Tibial nerve (tissue), 4 donors: ENCODE results near the gene BCR. TPM values are rescaled to one million over a fixed set of nuclear protein-coding genes. Genes with fewer than 3 reads are reported as not detected.
A peak's percentile ranks its signal among the peaks of the same experiment; 100 is the strongest.

Experiments
- DNase-seq, 2 donors: peaks; one replicate each; pipeline ENCODE4 v3.0.0-alpha.2; 2019; ENCODE audit warnings: low spot score in 2 of 2
- H3K27ac ChIP-seq, 4 donors: fragments of 200-600 bp; sonication (generic) in 3 of 4; one replicate each; pipeline ENCODE4 v1.5.1; 2017 to 2019; ENCODE audit warnings: mild to moderate bottlenecking in 1 of 4
- H3K27me3 ChIP-seq, 2 donors: fragments of 200-600 bp; sonication (generic) in 1 of 2; one replicate each; pipeline versions ENCODE4 v1.5.1 to v1.6.0; 2017 to 2019
- H3K36me3 ChIP-seq, 3 donors: fragments of 200-600 bp; sonication (generic); one replicate each; pipeline ENCODE4 v1.5.1; 2018 to 2019
- H3K4me1 ChIP-seq, 4 donors: fragments of 200-600 bp; sonication (generic) in 3 of 4; one replicate each; pipeline ENCODE4 v1.5.1; 2017 to 2019
- H3K4me3 ChIP-seq, 4 donors: fragments of 200-600 bp; sonication (generic) in 3 of 4; one replicate each; pipeline ENCODE4 v1.5.1; 2017 to 2019; ENCODE audit warnings: mild to moderate bottlenecking in 1 of 4, moderate library complexity in 1 of 4
- H3K9me3 ChIP-seq, 4 donors: fragments of 200-600 bp; sonication (generic) in 3 of 4; one replicate each; pipeline ENCODE4 v1.5.1; 2017 to 2019
- EP300 ChIP-seq, 2 donors: sonication (generic); formaldehyde crosslinking; IDR thresholded peaks; one replicate each; pipeline ENCODE4 v1.6.1; 2017; ENCODE audit warnings: antibody characterized with exemption in 2 of 2, mild to moderate bottlenecking in 1 of 2
- POLR2A ChIP-seq, 2 donors: fragments of 450-650 bp; IDR thresholded peaks; one replicate each; pipeline ENCODE4 v1.6.1; 2017; ENCODE audit warnings: antibody characterized with exemption in 2 of 2, mild to moderate bottlenecking in 2 of 2, moderate library complexity in 2 of 2
- WGBS, 2 donors: methylation state at CpG; one replicate each; pipeline ENCODE4 v1.1.5; 2018; 5-methylcytosine and 5-hydroxymethylcytosine counted together
- total RNA-seq, 4 donors: library from RNA; depleted of rRNA; stranded (reverse); fragments of >200 nt; gene quantifications; one replicate each; pipeline ENCODE4 v1.1.0, GENCODE V29; 2016
- TF ChIP-seq, protein P1 (sequence below), 5 experiments: fragments of 200-600 bp in 3 of 5; fragments of 450-650 bp in 2 of 5; sonication (generic) in 3 of 5; IDR thresholded peaks; one replicate each; pipeline ENCODE4 v1.5.1; 2016 to 2019; ENCODE audit warnings: antibody characterized with exemption in 5 of 5, mild to moderate bottlenecking in 3 of 5, moderate library complexity in 2 of 5

Gene BCR
- total RNA-seq, 4 donors from 2014 or later: 99.0 to 174 (median 120) TPM

DNA sequence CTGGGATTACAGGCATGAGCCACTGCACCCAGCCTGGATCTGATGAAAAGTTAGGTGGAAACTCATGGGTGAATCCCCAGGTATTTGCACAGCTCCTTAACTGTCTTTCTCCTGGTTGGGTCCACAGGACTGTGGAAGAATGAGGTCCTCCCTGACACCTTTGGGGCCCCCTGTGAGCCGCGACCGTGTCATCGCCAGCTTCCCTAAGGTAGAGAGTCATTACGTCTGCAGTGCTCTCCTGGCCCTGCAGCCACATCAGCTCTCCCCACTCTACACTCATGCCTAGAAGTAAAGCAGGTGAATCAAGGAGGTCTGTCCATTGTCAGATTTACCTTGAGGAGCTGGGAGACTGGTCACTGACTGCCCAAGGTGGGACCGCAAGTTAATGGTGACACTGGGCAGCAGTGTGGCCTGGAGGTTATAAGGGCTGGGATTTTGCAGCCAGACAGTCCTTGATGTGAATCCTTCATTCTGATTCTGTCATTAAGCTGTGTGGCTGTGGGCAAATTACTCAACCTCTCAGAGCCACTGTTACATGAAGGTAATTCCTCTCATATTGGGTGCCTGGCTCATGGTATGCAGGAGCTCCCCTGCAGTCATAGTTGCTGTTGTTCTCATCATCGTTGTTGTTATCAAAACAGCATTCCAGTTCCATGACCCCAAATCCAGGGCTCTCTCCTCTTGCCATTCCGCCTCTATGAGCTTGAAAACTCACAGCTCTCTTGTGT, 33.7 kb upstream of the BCR start:
- H3K27me3 ChIP-seq: no peaks in the 10 kb centered on the region
- no peaks in the 10 kb centered on the region for H3K9me3 ChIP-seq
- peaks cover 0 to 33% (median 0%) of the 10 kb centered on the region in 3 donors for H3K36me3 ChIP-seq
- DNase-seq: no peak
- peaks cover 0 to 49% (median 18%) of the 10 kb centered on the region in 4 donors for H3K4me1 ChIP-seq
- H3K27ac ChIP-seq: peak overlapping the region in 2 of 4 donors; percentile 89 to 95
- H3K4me3 ChIP-seq: no peak overlapping the region
- TF ChIP-seq POLR2A (IDR thresholded peaks at IDR 0.05): no peak
- TF ChIP-seq, protein P1, sequence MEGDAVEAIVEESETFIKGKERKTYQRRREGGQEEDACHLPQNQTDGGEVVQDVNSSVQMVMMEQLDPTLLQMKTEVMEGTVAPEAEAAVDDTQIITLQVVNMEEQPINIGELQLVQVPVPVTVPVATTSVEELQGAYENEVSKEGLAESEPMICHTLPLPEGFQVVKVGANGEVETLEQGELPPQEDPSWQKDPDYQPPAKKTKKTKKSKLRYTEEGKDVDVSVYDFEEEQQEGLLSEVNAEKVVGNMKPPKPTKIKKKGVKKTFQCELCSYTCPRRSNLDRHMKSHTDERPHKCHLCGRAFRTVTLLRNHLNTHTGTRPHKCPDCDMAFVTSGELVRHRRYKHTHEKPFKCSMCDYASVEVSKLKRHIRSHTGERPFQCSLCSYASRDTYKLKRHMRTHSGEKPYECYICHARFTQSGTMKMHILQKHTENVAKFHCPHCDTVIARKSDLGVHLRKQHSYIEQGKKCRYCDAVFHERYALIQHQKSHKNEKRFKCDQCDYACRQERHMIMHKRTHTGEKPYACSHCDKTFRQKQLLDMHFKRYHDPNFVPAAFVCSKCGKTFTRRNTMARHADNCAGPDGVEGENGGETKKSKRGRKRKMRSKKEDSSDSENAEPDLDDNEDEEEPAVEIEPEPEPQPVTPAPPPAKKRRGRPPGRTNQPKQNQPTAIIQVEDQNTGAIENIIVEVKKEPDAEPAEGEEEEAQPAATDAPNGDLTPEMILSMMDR (IDR thresholded peaks at IDR 0.05): no peak
- TF ChIP-seq EP300 (IDR thresholded peaks at IDR 0.05): no peak
- WGBS, 2 donors: 81 to 88% methylated on average over 8 of the region's 8 CpGs

DNA sequence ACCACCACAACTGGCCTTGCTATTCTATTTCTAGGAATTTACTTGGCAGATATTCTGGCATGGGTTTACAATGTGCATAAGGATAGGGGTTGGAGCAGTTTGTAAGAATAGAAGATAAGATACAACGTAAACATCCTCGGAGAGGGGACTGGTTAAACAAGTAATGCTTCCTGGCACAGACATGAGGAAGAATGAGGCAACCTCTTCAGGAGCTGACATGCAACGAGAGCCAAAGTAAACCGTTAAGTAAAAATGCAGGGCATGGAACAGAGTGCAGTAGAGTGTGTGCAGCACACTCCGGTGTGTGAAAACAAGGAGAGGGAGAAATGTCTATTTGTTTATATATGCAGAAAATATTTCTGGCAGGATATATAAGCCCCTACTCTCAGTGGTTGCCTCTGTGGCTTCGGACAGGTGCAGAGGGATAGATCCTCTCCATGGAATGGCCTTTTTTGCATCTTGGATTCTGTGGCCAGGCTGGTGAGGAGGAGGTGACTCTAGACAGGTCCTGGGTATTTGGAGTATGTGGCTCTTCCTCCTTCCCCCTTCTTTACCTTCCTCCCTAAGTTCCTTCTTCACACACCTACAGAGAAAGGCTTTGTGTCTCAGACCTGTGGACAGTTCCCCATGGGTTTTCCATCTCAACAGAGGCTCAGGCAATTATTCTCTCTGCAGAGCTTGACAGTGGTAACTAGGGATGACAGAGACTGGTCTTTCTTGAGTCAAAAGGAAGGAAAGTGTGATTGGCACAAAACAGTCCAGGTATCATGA, 32.5 kb upstream of the BCR start:
- peaks cover 0 to 37% (median 13%) of the 10 kb centered on the region in 4 donors for H3K4me1 ChIP-seq

DNA sequence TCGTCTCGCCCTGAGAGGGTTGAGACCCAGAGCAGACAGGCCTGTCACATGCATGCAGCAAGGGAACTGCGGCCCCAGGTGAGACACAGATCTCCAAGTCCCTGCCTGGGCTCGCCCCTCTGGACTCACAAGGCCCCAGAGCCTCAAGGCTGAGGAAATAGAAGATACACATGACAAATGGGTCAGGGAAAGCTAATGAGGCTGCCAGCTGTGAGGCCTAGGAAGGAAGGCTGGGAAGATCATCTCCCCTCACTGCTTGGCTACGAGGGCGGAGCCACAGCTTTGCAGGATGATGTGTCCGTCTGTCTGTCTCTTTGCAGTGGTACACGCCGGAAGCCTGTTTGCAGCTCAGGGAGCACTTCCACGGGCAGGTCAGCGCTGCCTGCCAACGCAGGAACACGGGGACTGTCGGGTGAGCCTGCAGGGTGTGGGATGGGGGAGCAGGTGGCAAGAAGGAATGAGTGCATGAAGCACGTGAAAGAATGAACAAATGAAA, 30.5 kb upstream of the BCR start:
- Histone ChIP-seq H3K9me3 (no peaks in the 10 kb centered on the region), H3K4me1 (peaks cover 0 to 30% (median 9%) of the 10 kb centered on the region in 4 donors), H3K27me3 (no peaks in the 10 kb centered on the region), H3K4me3 (no peak overlapping the region), H3K36me3 (peaks cover 0 to 65% (median 0%) of the 10 kb centered on the region in 3 donors), H3K27ac (no peak overlapping the region)
- no peak for TF ChIP-seq EP300 (IDR thresholded peaks at IDR 0.05)
- TF ChIP-seq POLR2A (IDR thresholded peaks at IDR 0.05): no peak
- TF ChIP-seq, protein P1 (IDR thresholded peaks at IDR 0.05): no peak
- WGBS, 2 donors: 80 to 86% methylated on average over 11 to 15 of the region's 15 CpGs
- DNase-seq: no peak

More for the DNA sequence above, 32.5 kb upstream of the BCR start:
- WGBS, 2 donors: 34 to 51% methylated on average over 6 of the region's 6 CpGs
- Histone ChIP-seq H3K4me3 (no peak overlapping the region), H3K27me3 (no peaks in the 10 kb centered on the region), H3K9me3 (no peaks in the 10 kb centered on the region), H3K36me3 (peaks cover 0 to 45% (median 0%) of the 10 kb centered on the region in 3 donors), H3K27ac (no peak overlapping the region)
- no peak for DNase-seq
- TF ChIP-seq EP300 (IDR thresholded peaks at IDR 0.05): no peak

DNA sequence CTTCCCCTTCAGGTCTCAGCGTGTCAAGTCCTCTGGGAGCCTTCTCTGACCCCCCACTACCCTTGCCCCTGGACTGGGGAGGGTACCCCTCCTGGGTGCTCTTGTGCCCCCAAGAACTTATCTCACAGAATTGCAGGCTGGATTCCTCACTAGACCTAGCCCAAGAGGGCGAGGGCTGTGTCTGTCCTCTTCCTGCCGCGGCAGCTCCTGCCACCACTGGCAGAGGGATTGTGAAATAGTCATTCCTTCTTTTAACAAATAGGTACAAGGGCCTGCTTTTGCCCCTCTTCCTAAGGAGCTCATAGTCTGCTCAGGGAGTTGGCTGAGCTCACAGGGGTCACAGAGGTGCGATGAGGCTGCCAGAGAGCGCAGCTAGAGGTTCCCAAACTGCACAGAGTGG, 29.5 kb upstream of the BCR start:
- Histone ChIP-seq H3K27me3 (no peaks in the 10 kb centered on the region), H3K4me1 (peaks cover 0 to 23% (median 4%) of the 10 kb centered on the region in 4 donors), H3K36me3 (peaks cover 0 to 74% (median 0%) of the 10 kb centered on the region in 3 donors), H3K4me3 (no peak overlapping the region), H3K27ac (no peak overlapping the region), H3K9me3 (no peaks in the 10 kb centered on the region)
- WGBS, 2 donors: 81 to 88% methylated on average over 6 of the region's 6 CpGs
- DNase-seq: no peak
- TF ChIP-seq POLR2A (IDR thresholded peaks at IDR 0.05) (no peak), EP300 (IDR thresholded peaks at IDR 0.05) (no peak)
- TF ChIP-seq, protein P1 (IDR thresholded peaks at IDR 0.05): no peak

DNA sequence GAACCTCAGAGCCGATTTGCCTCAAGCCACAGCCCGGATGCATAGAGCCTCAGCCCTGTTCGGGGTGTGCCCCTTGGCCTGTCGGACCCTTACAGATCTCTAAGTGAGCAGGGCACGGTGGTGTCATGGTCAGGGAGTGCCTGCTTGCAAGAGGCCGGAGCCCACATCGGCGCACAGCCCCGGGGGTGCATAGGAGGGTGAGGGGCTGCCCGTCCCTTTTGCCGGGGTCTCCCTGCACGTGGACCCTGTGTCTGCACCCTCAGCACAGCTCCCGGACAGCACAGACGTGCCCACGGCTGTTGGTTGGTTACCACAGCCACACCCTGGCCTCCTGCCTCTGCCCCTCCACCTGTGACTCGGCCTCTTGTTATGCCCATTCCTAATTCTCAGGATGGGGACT, 28.5 kb upstream of the BCR start:
- H3K36me3 ChIP-seq: peaks cover 0 to 85% (median 0%) of the 10 kb centered on the region in 3 donors
- DNase-seq: no peak
- H3K4me1 ChIP-seq: peaks cover 0 to 15% (median under 1%) of the 10 kb centered on the region in 4 donors
- TF ChIP-seq EP300 (IDR thresholded peaks at IDR 0.05) (no peak), POLR2A (IDR thresholded peaks at IDR 0.05) (no peak)
- TF ChIP-seq, protein P1 (IDR thresholded peaks at IDR 0.05): no peak
- H3K27me3 ChIP-seq: no peaks in the 10 kb centered on the region
- no peak overlapping the region for H3K27ac ChIP-seq
- WGBS, 2 donors: 90 to 94% methylated on average over 11 to 15 of the region's 16 CpGs
- no peak overlapping the region for H3K4me3 ChIP-seq
- H3K9me3 ChIP-seq: no peaks in the 10 kb centered on the region
